H1 (cell line): Measurements from ENCODE around the gene VTI1B. TPM values are rescaled to one million over a fixed set of nuclear protein-coding genes. Genes with fewer than 3 reads are reported as not detected.

Experiments used
- CTCF ChIA-PET: fragments of 300-600 bp; sonication (Branson Sonifier 250); formaldehyde crosslinking; loops from one replicate; lab custom pipeline; 2021; ENCODE audit not compliant: partially characterized antibody; lab: Charles Lee
- POLR2A ChIA-PET: fragments of 300-600 bp; sonication (Branson Sonifier 250); formaldehyde crosslinking; loops from one replicate; lab custom pipeline; 2021; ENCODE audit warnings: inconsistent platforms; ENCODE audit not compliant: partially characterized antibody; lab: Charles Lee
- DNase-seq, 2 experiments: peaks; one replicate each; pipeline versions ENCODE4 v3.0.0 to v3.0.0-alpha.2; 2010 to 2022; ENCODE audit warnings: low spot score in 2 of 2, low read depth in 1 of 2, mixed read lengths in 1 of 2
- FAIRE-seq: peaks from 2 replicates; lab custom pipeline; 2011; peaks lifted over from hg19 to GRCh38; lab: Jason Lieb, UNC
- H2AFZ ChIP-seq: 2 replicates; pipeline ENCODE4 v1.8.1; 2012; ENCODE audit warnings: low read length, inconsistent platforms
- H2AK5ac ChIP-seq: 2 replicates; pipeline ENCODE4 v1.6.1; 2013; ENCODE audit warnings: low read depth, low read length
- H2BK120ac ChIP-seq: replicated peaks from 2 replicates; pipeline ENCODE3; 2013; ENCODE audit warnings: low read depth, low read length, inconsistent platforms
- H2BK12ac ChIP-seq: 2 replicates; pipeline ENCODE4 v1.6.1; 2013; ENCODE audit warnings: low read depth, low read length
- H2BK15ac ChIP-seq: 2 replicates; pipeline ENCODE4 v1.6.1; 2013; ENCODE audit warnings: low read length
- H2BK20ac ChIP-seq: 2 replicates; pipeline ENCODE4 v1.6.1; 2013; ENCODE audit warnings: low read length
- H2BK5ac ChIP-seq: 2 replicates; pipeline ENCODE4 v1.6.1; 2013; ENCODE audit warnings: low read depth, low read length
- H3K14ac ChIP-seq: 2 replicates; pipeline ENCODE4 v1.6.1; 2013; ENCODE audit warnings: inconsistent platforms; ENCODE audit not compliant: insufficient read length
- H3K18ac ChIP-seq: 2 replicates; pipeline ENCODE4 v1.6.1; 2013; ENCODE audit warnings: low read length; ENCODE audit errors: extremely low read depth
- H3K23ac ChIP-seq: 2 replicates; pipeline ENCODE4 v1.6.1; 2013; ENCODE audit warnings: inconsistent platforms; ENCODE audit not compliant: insufficient read length
- H3K23me2 ChIP-seq: 2 replicates; pipeline ENCODE4 v1.6.1; 2013; ENCODE audit warnings: low read depth, low read length
- H3K27ac ChIP-seq: 2 replicates; pipeline ENCODE4 v1.6.1; 2011; ENCODE audit warnings: low read depth, low read length, inconsistent platforms
- H3K27me3 ChIP-seq, 4 experiments: replicated peaks in 1 of 4; 1 replicate in 1 of 4; 2 replicates in 3 of 4; pipeline versions ENCODE4 v1.6.1 to v1.8.1; 2011 to 2013; ENCODE audit warnings: low read length in 3 of 4, mild to moderate bottlenecking in 3 of 4, inconsistent platforms in 2 of 4, mixed read lengths in 2 of 4, moderate library complexity in 1 of 4; ENCODE audit not compliant: control insufficient read depth in 3 of 4, insufficient read depth in 3 of 4; ENCODE audit errors: extremely low read depth in 1 of 4
- H3K36me3 ChIP-seq, 4 experiments: 2 replicates each; pipeline versions ENCODE4 v1.6.1 to v1.8.1; 2011 to 2013; ENCODE audit warnings: mild to moderate bottlenecking in 4 of 4, low read length in 3 of 4, moderate library complexity in 2 of 4, control low read depth in 1 of 4, inconsistent platforms in 1 of 4; ENCODE audit not compliant: insufficient read depth in 4 of 4, control insufficient read depth in 2 of 4
- H3K4ac ChIP-seq: replicated peaks from 2 replicates; pipeline ENCODE3; 2013; ENCODE audit warnings: low read length, low read depth, mixed read lengths, inconsistent platforms; ENCODE audit not compliant: insufficient read length
- H3K4me1 ChIP-seq, 4 experiments: replicated peaks in 1 of 4; 1 replicate in 1 of 4; 2 replicates in 3 of 4; pipeline versions ENCODE4 v1.6.1 to v1.8.1; 2011 to 2013; ENCODE audit warnings: low read length in 3 of 4, inconsistent platforms in 2 of 4, mixed read lengths in 1 of 4; ENCODE audit not compliant: insufficient read depth in 4 of 4, control insufficient read depth in 3 of 4
- H3K4me2 ChIP-seq, 2 experiments: 2 replicates each; pipeline versions ENCODE4 v1.6.1 to v1.8.1; 2011 to 2013; ENCODE audit warnings: low read depth in 2 of 2, low read length in 2 of 2, control low read depth in 1 of 2, inconsistent platforms in 1 of 2, mild to moderate bottlenecking in 1 of 2; ENCODE audit not compliant: insufficient read depth in 1 of 2
- H3K4me3 ChIP-seq, 4 experiments: fragments of 200-600, 300-600 bp in 1 of 4; sonication (generic), shearing (Covaris generic), sonication (Bioruptor Twin) in 1 of 4; 2 replicates each; pipeline versions ENCODE4 v1.5.1 to v1.8.1; 2011 to 2016; ENCODE audit warnings: low read length in 4 of 4, low read depth in 3 of 4, control low read depth in 2 of 4, inconsistent platforms in 2 of 4, mild to moderate bottlenecking in 2 of 4, mixed read lengths in 1 of 4, moderate library complexity in 1 of 4; ENCODE audit not compliant: insufficient read depth in 2 of 4; ENCODE audit errors: extremely low read depth in 1 of 4
- H3K56ac ChIP-seq: replicated peaks from 2 replicates; pipeline ENCODE3; 2013; ENCODE audit warnings: low read depth, mild to moderate bottlenecking, mixed read lengths, low read length, inconsistent platforms; ENCODE audit not compliant: insufficient read length
- H3K79me1 ChIP-seq: 2 replicates; pipeline ENCODE4 v1.6.1; 2013; ENCODE audit warnings: low read depth, low read length, control low read depth
- H3K79me2 ChIP-seq, 2 experiments: 2 replicates each; pipeline versions ENCODE4 v1.6.1 to v1.8.1; 2012 to 2013; ENCODE audit warnings: low read length in 2 of 2, mild to moderate bottlenecking in 2 of 2, inconsistent platforms in 1 of 2; ENCODE audit not compliant: insufficient read depth in 2 of 2, control insufficient read depth in 1 of 2
- H3K9ac ChIP-seq, 4 experiments: replicated peaks in 1 of 4; 1 replicate in 1 of 4; 2 replicates in 3 of 4; pipeline versions ENCODE4 v1.6.1 to v1.8.1; 2011 to 2013; ENCODE audit warnings: low read depth in 3 of 4, low read length in 3 of 4, control low read depth in 2 of 4, mild to moderate bottlenecking in 2 of 4, moderate library complexity in 2 of 4, inconsistent platforms in 1 of 4; ENCODE audit errors: extremely low read depth in 1 of 4
- H3K9me3 ChIP-seq, 2 experiments: 2 replicates each; pipeline versions ENCODE4 v1.6.1 to v1.8.1; 2012 to 2013; ENCODE audit warnings: mild to moderate bottlenecking in 2 of 2, moderate library complexity in 2 of 2, control low read depth in 1 of 2, inconsistent platforms in 1 of 2, low read depth in 1 of 2, low read length in 1 of 2, mixed read lengths in 1 of 2; ENCODE audit not compliant: insufficient read depth in 2 of 2
- H4K20me1 ChIP-seq, 2 experiments: replicated peaks in 1 of 2; 2 replicates each; pipeline versions ENCODE3 to v1.8.1; 2011 to 2013; ENCODE audit warnings: inconsistent platforms in 2 of 2, low read length in 2 of 2, mild to moderate bottlenecking in 1 of 2; ENCODE audit not compliant: insufficient read depth in 2 of 2, control insufficient read depth in 1 of 2
- H4K5ac ChIP-seq: 2 replicates; pipeline ENCODE4 v1.6.1; 2013; ENCODE audit warnings: low read length, low read depth, mixed read lengths, inconsistent platforms; ENCODE audit not compliant: insufficient read length
- H4K8ac ChIP-seq: 2 replicates; pipeline ENCODE4 v1.8.0; 2013; ENCODE audit warnings: mild to moderate bottlenecking, moderate library complexity, low read length, inconsistent platforms; ENCODE audit not compliant: insufficient read depth; ENCODE audit errors: extremely low read depth
- H4K91ac ChIP-seq: replicated peaks from 2 replicates; pipeline ENCODE3; 2013; ENCODE audit warnings: low read length, mixed read lengths, inconsistent platforms; ENCODE audit not compliant: insufficient read length
- EP300 ChIP-seq, 2 experiments: IDR thresholded peaks; 1 replicate in 1 of 2; 2 replicates in 1 of 2; pipeline ENCODE4 v1.6.1; 2011 to 2012; ENCODE audit warnings: low read depth in 2 of 2, low read length in 2 of 2, mild to moderate bottlenecking in 2 of 2, borderline replicate concordance in 1 of 2, inconsistent platforms in 1 of 2, moderate library complexity in 1 of 2
- NANOG ChIP-seq: IDR thresholded peaks from 2 replicates; pipeline ENCODE4 v1.6.1; 2011; ENCODE audit warnings: low read length, low read depth, mild to moderate bottlenecking, inconsistent platforms; ENCODE audit not compliant: insufficient read depth, poor library complexity, severe bottlenecking
- SIX5 ChIP-seq: IDR thresholded peaks from 2 replicates; pipeline ENCODE4 v1.6.1; 2011; ENCODE audit warnings: mild to moderate bottlenecking, low read depth, low read length
- SP1 ChIP-seq: IDR thresholded peaks from 2 replicates; pipeline ENCODE4 v1.6.1; 2011; ENCODE audit warnings: low read depth, low read length
- TAF7 ChIP-seq: optimal IDR thresholded peaks from 2 replicates; pipeline ENCODE3; 2011; ENCODE audit warnings: low read depth, mild to moderate bottlenecking, inconsistent platforms, low read length, moderate library complexity, borderline replicate concordance
- WGBS, 2 experiments: shearing (Covaris generic) in 1 of 2; methylation state at CpG; one replicate each; pipeline versions ENCODE4 v1.1.6 to v1.1.7; 2013 to 2015; ENCODE audit warnings: low lambda C conversion rate in 2 of 2, mixed read lengths in 2 of 2, inconsistent platforms in 1 of 2, low coverage in 1 of 2, missing lambda C conversion rate in 1 of 2; ENCODE audit not compliant: insufficient replicate concordance in 2 of 2, insufficient coverage in 1 of 2, insufficient read length in 1 of 2; ENCODE audit errors: extremely low coverage in 1 of 2, missing lambda C conversion rate in 1 of 2; 5-methylcytosine and 5-hydroxymethylcytosine counted together
- polyA plus RNA-seq, 7 experiments: library from polyadenylated mRNA; depleted of rRNA in 3 of 7; stranded (reverse) in 5 of 7; unstranded in 2 of 7; fragments of >200 nt in 5 of 7; fragments of 200-250 nt in 2 of 7; gene quantifications; 1 replicate in 5 of 7; 2 replicates in 1 of 7; 4 replicates in 1 of 7; pipeline versions ENCODE4 v1.2.1 to v1.2.3, GENCODE V29; 2011 to 2013; ENCODE audit warnings: missing spikeins in 2 of 7, mixed read lengths in 2 of 7
- total RNA-seq: library from RNA; stranded (reverse); fragmentation: NEBNext Ultra II Directional; extraction: Animal tissue kit (Norgen Biotek cat#: 25700); gene quantifications from 2 replicates; pipeline ENCODE4 v1.2.1, GENCODE V29; 2021

Gene VTI1B
- total and polyA plus RNA-seq, 2 of the 8 experiments (the other 6 are each of a cell fraction or from before 2014, with no cell fraction given), result 28.1 to 98.7 TPM

- no peak overlapping the region for H3K9ac ChIP-seq
These were observed 30.8 kb upstream of the VTI1B start for GRCh38 chr14:67705211-67705610.

More at GRCh38 chr14:67705211-67705610, 30.8 kb upstream of the VTI1B start:
- Histone ChIP-seq H2AK5ac (no peak overlapping the region), H3K23me2 (no peaks in the 10 kb centered on the region), H3K18ac (no peak overlapping the region), H2BK120ac (no peak overlapping the region), H3K4me1 (no peaks in the 10 kb centered on the region), H3K79me1 (no peaks in the 10 kb centered on the region), H3K56ac (no peak overlapping the region), H3K79me2 (no peaks in the 10 kb centered on the region), H2BK20ac (no peak overlapping the region), H3K27me3 (no peaks in the 10 kb centered on the region), H3K23ac (no peak overlapping the region), H3K4me2 (no peak overlapping the region), H3K14ac (no peak overlapping the region), H3K36me3 (no peaks in the 10 kb centered on the region), H4K91ac (no peak overlapping the region), H4K20me1 (no peaks in the 10 kb centered on the region), H4K8ac (no peak overlapping the region), H2BK5ac (no peak overlapping the region), H3K27ac (no peak overlapping the region), H2BK12ac (no peak overlapping the region), H3K9me3 (peaks cover 14 to 17% of the 10 kb centered on the region in 2 experiments), H3K4me3 (no peak overlapping the region), H2AFZ (no peak overlapping the region), H2BK15ac (no peak overlapping the region), H3K4ac (no peak overlapping the region), H4K5ac (no peak overlapping the region)
- DNase-seq (no peak), FAIRE-seq (no peak)
- ChIA-PET CTCF (interaction anchor here (0.6 to 6.7 kb wide), 35 partner anchors 9 to 543 kb away, joined by 3 to 147 read pairs (median 7); partner anchors contain the start of genes ARG2, ATP6V1D, EIF2S1 and PIGH), POLR2A (interaction anchor here (2.5 kb wide), 1 partner anchor 10 kb away, joined by 13 read pairs; the partner anchor contains the start of gene RDH11)
- TF ChIP-seq TAF7 (no peak), SIX5 (no peak), EP300 (IDR thresholded peaks at IDR 0.05; ENCODE audit: borderline replicate concordance in 1 of 2, low read depth in 2 of 2, low read length in 2 of 2) (no peak), NANOG (no peak), SP1 (no peak)
- WGBS, 2 experiments, result 87% methylated on average over 3 of the region's 3 CpGs; no CpG with 5 or more reads in 1 of the 2 experiments
